Measurements from ENCODE around the gene CYTIP.

- no peak for TF ChIP-seq KDM5A (IDR thresholded peaks at IDR 0.05)
- no peak for TF ChIP-seq POLR2A (IDR thresholded peaks at IDR 0.05; ENCODE audit: low read length)
- TF ChIP-seq MYC (IDR thresholded peaks at IDR 0.05; ENCODE audit: borderline replicate concordance, low read length) = no peak
- TF ChIP-seq, protein P1, sequence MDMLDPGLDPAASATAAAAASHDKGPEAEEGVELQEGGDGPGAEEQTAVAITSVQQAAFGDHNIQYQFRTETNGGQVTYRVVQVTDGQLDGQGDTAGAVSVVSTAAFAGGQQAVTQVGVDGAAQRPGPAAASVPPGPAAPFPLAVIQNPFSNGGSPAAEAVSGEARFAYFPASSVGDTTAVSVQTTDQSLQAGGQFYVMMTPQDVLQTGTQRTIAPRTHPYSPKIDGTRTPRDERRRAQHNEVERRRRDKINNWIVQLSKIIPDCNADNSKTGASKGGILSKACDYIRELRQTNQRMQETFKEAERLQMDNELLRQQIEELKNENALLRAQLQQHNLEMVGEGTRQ (IDR thresholded peaks at IDR 0.05) = no peak
- TF ChIP-seq SMC3 (IDR thresholded peaks at IDR 0.05) = no peak
- TF ChIP-seq, protein P2, sequence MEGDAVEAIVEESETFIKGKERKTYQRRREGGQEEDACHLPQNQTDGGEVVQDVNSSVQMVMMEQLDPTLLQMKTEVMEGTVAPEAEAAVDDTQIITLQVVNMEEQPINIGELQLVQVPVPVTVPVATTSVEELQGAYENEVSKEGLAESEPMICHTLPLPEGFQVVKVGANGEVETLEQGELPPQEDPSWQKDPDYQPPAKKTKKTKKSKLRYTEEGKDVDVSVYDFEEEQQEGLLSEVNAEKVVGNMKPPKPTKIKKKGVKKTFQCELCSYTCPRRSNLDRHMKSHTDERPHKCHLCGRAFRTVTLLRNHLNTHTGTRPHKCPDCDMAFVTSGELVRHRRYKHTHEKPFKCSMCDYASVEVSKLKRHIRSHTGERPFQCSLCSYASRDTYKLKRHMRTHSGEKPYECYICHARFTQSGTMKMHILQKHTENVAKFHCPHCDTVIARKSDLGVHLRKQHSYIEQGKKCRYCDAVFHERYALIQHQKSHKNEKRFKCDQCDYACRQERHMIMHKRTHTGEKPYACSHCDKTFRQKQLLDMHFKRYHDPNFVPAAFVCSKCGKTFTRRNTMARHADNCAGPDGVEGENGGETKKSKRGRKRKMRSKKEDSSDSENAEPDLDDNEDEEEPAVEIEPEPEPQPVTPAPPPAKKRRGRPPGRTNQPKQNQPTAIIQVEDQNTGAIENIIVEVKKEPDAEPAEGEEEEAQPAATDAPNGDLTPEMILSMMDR (IDR thresholded peaks at IDR 0.05) = no peak
- TF ChIP-seq, protein P3, sequence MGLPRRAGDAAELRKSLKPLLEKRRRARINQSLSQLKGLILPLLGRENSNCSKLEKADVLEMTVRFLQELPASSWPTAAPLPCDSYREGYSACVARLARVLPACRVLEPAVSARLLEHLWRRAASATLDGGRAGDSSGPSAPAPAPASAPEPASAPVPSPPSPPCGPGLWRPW (IDR thresholded peaks at IDR 0.05) = no peak
- no peak for TF ChIP-seq NPAS2 (CRISPR knock-in tag; IDR thresholded peaks at IDR 0.05; ENCODE audit: borderline replicate concordance)
- no peak for TF ChIP-seq MAX (IDR thresholded peaks at IDR 0.05)
- no peak for TF ChIP-seq EHMT2 (IDR thresholded peaks at IDR 0.05; ENCODE audit: low read depth)
- TF ChIP-seq CEBPB (IDR thresholded peaks at IDR 0.05) = no peak
- TF ChIP-seq CBX8 (IDR thresholded peaks at IDR 0.05) = no peak
- TF ChIP-seq EP300 (IDR thresholded peaks at IDR 0.05) = no peak
These were observed 28.2 kb downstream of the CYTIP start for GRCh38 chr2:157415591-157416101.

Data from A549 (cell line).